ENCODE measurements around the gene GAK. TPM values are rescaled to one million over a fixed set of nuclear protein-coding genes. Genes with fewer than 3 reads are reported as not detected.
A peak's percentile ranks its signal among the peaks of the same experiment; 100 is the strongest.

The GAK gene
- total RNA-seq, 1 donor from 2014 or later, result 27.6 TPM

GRCh38 chr4:836750-837301 is 95.3 kb downstream of the GAK start:
- peaks cover 2% of the 10 kb centered on the region for H3K27me3 Mint-ChIP-seq (ENCODE audit: insufficient read depth, low read depth)
- no peak for DNase-seq (ENCODE audit: low spot score)

GRCh38 chr4:836003-836511 is 96.1 kb downstream of the GAK start:
- Mint-ChIP-seq H3K27me3 (ENCODE audit: insufficient read depth, low read depth) (peaks cover 2% of the 10 kb centered on the region), H3K36me3 (peaks cover 10% of the 10 kb centered on the region), H3K27ac (no peak overlapping the region), H3K9me3 (peaks cover 14% of the 10 kb centered on the region), H3K4me3 (no peak overlapping the region), H3K4me1 (no peaks in the 10 kb centered on the region)
- Histone ChIP-seq H3F3A (ENCODE audit: low read depth) (no peaks in the 10 kb centered on the region), H3K36me3 (no peaks in the 10 kb centered on the region), H3K9me3 (ENCODE audit: low read depth) (no peaks in the 10 kb centered on the region), H4K20me1 (ENCODE audit: low read depth) (no peaks in the 10 kb centered on the region), H3K27ac (no peak overlapping the region), H3K4me2 (no peak overlapping the region), H3K4me3 (no peak overlapping the region), H3K79me2 (ENCODE audit: low read depth) (no peaks in the 10 kb centered on the region), H3K4me1 (no peaks in the 10 kb centered on the region), H3K27me3 (no peaks in the 10 kb centered on the region), H2AFZ (replicated peaks) (no peak overlapping the region), H3K9ac (no peak overlapping the region)
- DNase-seq (ENCODE audit: low spot score), result no peak
- no peak for TF ChIP-seq CTCF (IDR thresholded peaks at IDR 0.05)
- no peak for TF ChIP-seq EZH2 (IDR thresholded peaks at IDR 0.05)
- TF ChIP-seq EZH2phosphoT487 (IDR thresholded peaks at IDR 0.05), result no peak

More at GRCh38 chr4:836750-837301, 95.3 kb downstream of the GAK start:
- H3K4me1 ChIP-seq, result no peaks in the 10 kb centered on the region
- no peak overlapping the region for H3K27ac ChIP-seq
- H3K4me2 ChIP-seq, result no peak overlapping the region
- TF ChIP-seq EZH2phosphoT487 (IDR thresholded peaks at IDR 0.05), result no peak
- no peak for TF ChIP-seq CTCF (IDR thresholded peaks at IDR 0.05)
- no peak for TF ChIP-seq EZH2 (IDR thresholded peaks at IDR 0.05)
- no peaks in the 10 kb centered on the region for H3K9me3 ChIP-seq (ENCODE audit: low read depth)
- H3K4me1 Mint-ChIP-seq, result no peaks in the 10 kb centered on the region
- no peak overlapping the region for H3K4me3 Mint-ChIP-seq
- peaks cover 14% of the 10 kb centered on the region for H3K9me3 Mint-ChIP-seq
- H3K36me3 Mint-ChIP-seq, result peaks cover 12% of the 10 kb centered on the region
- H3K79me2 ChIP-seq (ENCODE audit: low read depth), result no peaks in the 10 kb centered on the region
- H4K20me1 ChIP-seq (ENCODE audit: low read depth), result no peaks in the 10 kb centered on the region
- no peaks in the 10 kb centered on the region for H3K36me3 ChIP-seq
- H3K27ac Mint-ChIP-seq, result no peak overlapping the region
- H3K9ac ChIP-seq, result no peak overlapping the region
- no peak overlapping the region for H3K4me3 ChIP-seq
- H2AFZ ChIP-seq (replicated peaks), result no peak overlapping the region
- no peaks in the 10 kb centered on the region for H3F3A ChIP-seq (ENCODE audit: low read depth)
- H3K27me3 ChIP-seq, result no peaks in the 10 kb centered on the region

GRCh38 chr4:835148-836002 is 96.7 kb downstream of the GAK start:
- H3K9ac ChIP-seq, result no peak overlapping the region
- Mint-ChIP-seq H3K4me1 (no peaks in the 10 kb centered on the region), H3K27me3 (ENCODE audit: insufficient read depth, low read depth) (peaks cover 2% of the 10 kb centered on the region), H3K27ac (peak overlapping the region; percentile 76), H3K9me3 (peaks cover 14% of the 10 kb centered on the region), H3K4me3 (no peak overlapping the region), H3K36me3 (peaks cover 10% of the 10 kb centered on the region)
- H3K9me3 ChIP-seq (ENCODE audit: low read depth), result no peaks in the 10 kb centered on the region
- H3K36me3 ChIP-seq, result no peaks in the 10 kb centered on the region
- no peak for TF ChIP-seq CTCF (IDR thresholded peaks at IDR 0.05)
- TF ChIP-seq EZH2 (IDR thresholded peaks at IDR 0.05), result no peak
- no peak for TF ChIP-seq EZH2phosphoT487 (IDR thresholded peaks at IDR 0.05)
- DNase-seq (ENCODE audit: low spot score), result no peak
- H4K20me1 ChIP-seq (ENCODE audit: low read depth), result no peaks in the 10 kb centered on the region
- H3K27ac ChIP-seq, result no peak overlapping the region
- no peak overlapping the region for H3K4me3 ChIP-seq
- H3K4me1 ChIP-seq, result no peaks in the 10 kb centered on the region
- peaks cover 5% of the 10 kb centered on the region for H3K27me3 ChIP-seq
- no peaks in the 10 kb centered on the region for H3F3A ChIP-seq (ENCODE audit: low read depth)
- H3K4me2 ChIP-seq, result no peak overlapping the region
- H3K79me2 ChIP-seq (ENCODE audit: low read depth), result no peaks in the 10 kb centered on the region
- no peak overlapping the region for H2AFZ ChIP-seq (replicated peaks)
